CD4-positive, CD25-positive, alpha-beta regulatory T cell (primary cell): Measurements from ENCODE around the gene ATP8B1. TPM values are rescaled to one million over a fixed set of nuclear protein-coding genes. Genes with fewer than 3 reads are reported as not detected.
A peak's percentile ranks its signal among the peaks of the same experiment; 100 is the strongest.
"Not testable (repeated sequence)": the region's sequence is repeated elsewhere in the genome, so short reads cannot be mapped to it uniquely, and the experiment has no call there.

Source experiments
- ATAC-seq, 2 donors: fragments of 150-1000 bp; cut with Tn5 transposase; one replicate each; pipeline ENCODE4 v1.10.0; 2021; ENCODE audit warnings: low read depth in 2 of 2, moderate number of reproducible peaks in 2 of 2, moderate library complexity in 1 of 2
- DNase-seq, 3 donors: peaks; one replicate each; pipeline versions ENCODE4 v3.0.0 to v3.0.0-alpha.2; 2012 to 2022; ENCODE audit warnings: mixed read lengths in 1 of 3
- H3K27ac ChIP-seq: one replicate; pipeline ENCODE4 v1.7.0; 2013; ENCODE audit warnings: mild to moderate bottlenecking, low read length; ENCODE audit not compliant: insufficient read depth, poor library complexity, severe bottlenecking
- H3K27me3 ChIP-seq: one replicate; pipeline ENCODE4 v1.7.0; 2013; ENCODE audit warnings: low read length; ENCODE audit not compliant: control insufficient read depth, insufficient read depth
- H3K36me3 ChIP-seq: one replicate; pipeline ENCODE4 v1.7.0; 2013; ENCODE audit warnings: mild to moderate bottlenecking, low read length, moderate library complexity; ENCODE audit not compliant: control insufficient read depth, insufficient read depth
- H3K4me1 ChIP-seq: 2 replicates; pipeline ENCODE4 v1.7.0; 2013; ENCODE audit warnings: mild to moderate bottlenecking, low read length; ENCODE audit not compliant: insufficient read depth, control insufficient read depth, poor library complexity, severe bottlenecking
- H3K4me3 ChIP-seq: one replicate; pipeline ENCODE4 v1.7.0; 2013; ENCODE audit warnings: low read depth, mild to moderate bottlenecking, low read length, moderate library complexity
- H3K9me3 ChIP-seq, 2 experiments: 1 replicate in 1 of 2; 2 replicates in 1 of 2; pipeline ENCODE4 v1.7.0; 2013; ENCODE audit warnings: low read length in 2 of 2, mild to moderate bottlenecking in 1 of 2, moderate library complexity in 1 of 2; ENCODE audit not compliant: control insufficient read depth in 2 of 2
- H3K27ac Mint-ChIP-seq, 3 donors: one replicate each; pipeline ENCODE4 v1.8.0; 2020 to 2022; ENCODE audit warnings: mild to moderate bottlenecking in 3 of 3, mixed read lengths in 3 of 3, moderate library complexity in 2 of 3
- H3K27me3 Mint-ChIP-seq: one replicate; pipeline ENCODE4 v1.8.0; 2022; ENCODE audit warnings: mild to moderate bottlenecking, mixed read lengths
- H3K36me3 Mint-ChIP-seq: one replicate; pipeline ENCODE4 v1.8.0; 2020; ENCODE audit warnings: mixed read lengths
- H3K4me1 Mint-ChIP-seq, 4 donors: one replicate each; pipeline ENCODE4 v1.8.0; 2020 to 2022; ENCODE audit warnings: mixed read lengths in 4 of 4, mild to moderate bottlenecking in 1 of 4
- H3K4me3 Mint-ChIP-seq, 4 donors: one replicate each; pipeline ENCODE4 v1.8.0; 2020 to 2022; ENCODE audit warnings: mild to moderate bottlenecking in 4 of 4, mixed read lengths in 4 of 4, moderate library complexity in 3 of 4
- H3K9me3 Mint-ChIP-seq, 7 donors: one replicate each; pipeline ENCODE4 v1.8.0; 2020 to 2022; ENCODE audit warnings: mixed read lengths in 7 of 7, mild to moderate bottlenecking in 3 of 7, moderate library complexity in 2 of 7
- polyA plus RNA-seq, 4 donors: library from polyadenylated mRNA; unstranded; fragments of 300-500 nt; fragmentation: Illumina TruSeq; gene quantifications; one replicate each; pipeline ENCODE4 v1.2.3, GENCODE V29; 2021
- total RNA-seq: library from RNA; stranded (reverse); gene quantifications from one replicate; pipeline ENCODE4 v1.2.3, GENCODE V29; 2022

The ATP8B1 gene
- total and polyA plus RNA-seq, 5 donors from 2014 or later: 0.20 TPM; not detected in 4

GRCh38 chr18:57648414-57648813 lies 154.7 kb downstream of the ATP8B1 start:
- no peaks in the 10 kb centered on the region for H3K9me3 ChIP-seq
- no peak overlapping the region for H3K27ac Mint-ChIP-seq
- ATAC-seq (no peak), DNase-seq (no peak)
- H3K4me1 Mint-ChIP-seq: peaks cover 5 to 31% (median 20%) of the 10 kb centered on the region in 4 donors
- H3K27ac ChIP-seq: no peak overlapping the region
- H3K36me3 Mint-ChIP-seq: peaks cover 21% of the 10 kb centered on the region
- H3K27me3 ChIP-seq: no peaks in the 10 kb centered on the region
- H3K9me3 Mint-ChIP-seq: peaks cover 0 to 2% (median 0%) of the 10 kb centered on the region in 7 donors
- H3K36me3 ChIP-seq: no peaks in the 10 kb centered on the region
- peaks cover 5% of the 10 kb centered on the region for H3K4me1 ChIP-seq
- H3K4me3 Mint-ChIP-seq: no peak overlapping the region
- no peaks in the 10 kb centered on the region for H3K27me3 Mint-ChIP-seq
- H3K4me3 ChIP-seq: no peak overlapping the region

DNA sequence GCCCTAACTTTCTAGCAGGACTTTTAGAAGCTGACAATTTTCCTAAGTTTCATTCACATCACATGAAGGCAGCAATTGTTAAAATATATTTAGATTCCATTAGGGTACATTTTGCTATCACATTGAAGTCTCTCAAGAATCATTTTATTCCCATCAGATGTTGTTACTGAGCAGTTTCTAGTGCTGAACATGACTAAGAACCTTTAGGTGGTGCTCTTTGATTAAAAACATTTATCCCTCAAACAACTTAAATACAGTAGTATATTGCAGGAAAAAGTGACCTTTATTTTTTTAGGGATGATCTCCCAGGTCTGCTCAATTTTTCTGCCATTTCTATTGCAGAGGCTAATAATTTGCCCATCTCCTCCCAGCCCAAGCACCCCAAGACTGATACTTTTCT lies 158.6 kb downstream of the ATP8B1 start:
- H3K27ac Mint-ChIP-seq: peak overlapping the region in 1 of 3 donors; percentile 64

DNA sequence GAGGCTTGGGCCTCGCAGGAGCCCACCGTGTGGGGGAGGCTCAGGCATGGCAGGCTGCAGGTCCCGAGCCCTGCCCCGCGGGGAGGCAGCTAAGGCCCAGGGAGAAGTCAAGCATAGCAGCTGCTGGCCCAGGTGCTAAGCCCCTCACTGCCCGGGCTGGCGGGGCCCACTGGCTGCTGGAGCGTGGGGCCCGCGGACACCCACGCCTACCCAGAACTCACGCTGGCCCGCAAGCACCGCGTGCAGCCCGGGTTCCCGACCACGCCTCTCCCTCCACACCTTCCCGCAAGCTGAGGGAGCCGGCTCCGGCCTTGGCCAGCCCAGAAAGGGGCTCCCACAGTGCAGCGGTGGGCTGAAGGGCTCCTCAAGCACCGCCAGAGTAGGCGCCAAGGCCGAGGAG lies 159.4 kb downstream of the ATP8B1 start:
- H3K4me3 ChIP-seq, ATAC-seq, H3K27me3 ChIP-seq, H3K27me3 Mint-ChIP-seq, H3K9me3 ChIP-seq, H3K27ac ChIP-seq, H3K9me3 Mint-ChIP-seq, H3K4me3 Mint-ChIP-seq, H3K4me1 ChIP-seq, DNase-seq, H3K27ac Mint-ChIP-seq, H3K36me3 ChIP-seq: not testable (repeated sequence)
- peaks cover 5 to 23% (median 17%) of the 10 kb centered on the region in 4 donors for H3K4me1 Mint-ChIP-seq
- peaks cover 32% of the 10 kb centered on the region for H3K36me3 Mint-ChIP-seq

More for the DNA sequence above, 158.6 kb downstream of the ATP8B1 start:
- Mint-ChIP-seq H3K9me3 (peaks cover 0 to 2% (median 0%) of the 10 kb centered on the region in 7 donors), H3K4me3 (peak overlapping the region in 1 of 4 donors; percentile 47), H3K36me3 (peaks cover 32% of the 10 kb centered on the region), H3K27me3 (no peaks in the 10 kb centered on the region), H3K4me1 (peaks cover 5 to 29% (median 21%) of the 10 kb centered on the region in 4 donors)
- ATAC-seq (no peak), DNase-seq (no peak)
- H3K9me3 ChIP-seq: no peaks in the 10 kb centered on the region
- H3K27ac ChIP-seq: no peak overlapping the region
- H3K4me3 ChIP-seq: no peak overlapping the region
- H3K27me3 ChIP-seq: no peaks in the 10 kb centered on the region
- peaks cover 4% of the 10 kb centered on the region for H3K36me3 ChIP-seq
- H3K4me1 ChIP-seq: peaks cover 4% of the 10 kb centered on the region

DNA sequence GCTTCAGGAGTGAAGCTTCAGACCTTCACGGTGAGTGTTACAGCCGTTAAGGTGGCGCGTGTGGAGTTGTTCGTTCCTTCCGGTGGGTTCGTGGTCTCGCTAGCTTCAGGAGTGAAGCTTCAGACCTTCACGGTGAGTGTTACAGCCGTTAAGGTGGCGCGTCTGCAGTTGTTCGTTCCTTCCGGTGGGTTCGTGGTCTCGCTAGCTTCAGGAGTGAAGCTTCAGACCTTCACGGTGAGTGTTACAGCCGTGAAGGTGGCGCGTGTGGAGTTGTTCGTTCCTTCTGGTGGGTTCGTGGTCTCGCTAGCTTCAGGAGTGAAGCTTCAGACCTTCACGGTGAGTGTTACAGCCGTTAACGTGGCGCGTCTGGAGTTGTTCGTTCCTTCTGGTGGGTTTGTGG lies 160.7 kb downstream of the ATP8B1 start:
- not testable (repeated sequence) for H3K36me3 ChIP-seq, H3K27me3 Mint-ChIP-seq, H3K27ac ChIP-seq, H3K4me3 ChIP-seq, ATAC-seq, H3K27ac Mint-ChIP-seq, H3K9me3 ChIP-seq, H3K27me3 ChIP-seq, H3K4me1 ChIP-seq, H3K4me3 Mint-ChIP-seq, DNase-seq, H3K9me3 Mint-ChIP-seq
- Mint-ChIP-seq H3K4me1 (peaks cover 5 to 23% (median 18%) of the 10 kb centered on the region in 4 donors), H3K36me3 (peaks cover 32% of the 10 kb centered on the region)

GRCh38 chr18:57640749-57641148 lies 162.4 kb downstream of the ATP8B1 start:
- Histone ChIP-seq H3K4me1 (no peaks in the 10 kb centered on the region), H3K36me3 (peaks cover 4% of the 10 kb centered on the region), H3K27me3 (no peaks in the 10 kb centered on the region), H3K9me3 (no peaks in the 10 kb centered on the region), H3K27ac (no peak overlapping the region), H3K4me3 (no peak overlapping the region)
- peaks cover 0 to 2% (median 0%) of the 10 kb centered on the region in 7 donors for H3K9me3 Mint-ChIP-seq
- H3K36me3 Mint-ChIP-seq: peaks cover 26% of the 10 kb centered on the region
- no peak for DNase-seq
- H3K27ac Mint-ChIP-seq: no peak overlapping the region
- H3K27me3 Mint-ChIP-seq: no peaks in the 10 kb centered on the region
- H3K4me3 Mint-ChIP-seq: no peak overlapping the region
- ATAC-seq: no peak
- peaks cover 0 to 14% (median 14%) of the 10 kb centered on the region in 4 donors for H3K4me1 Mint-ChIP-seq

- H3K9me3 ChIP-seq: no peaks in the 10 kb centered on the region
- Mint-ChIP-seq H3K36me3 (peaks cover 28% of the 10 kb centered on the region), H3K4me1 (peaks cover 4 to 16% (median 14%) of the 10 kb centered on the region in 4 donors), H3K27me3 (no peaks in the 10 kb centered on the region), H3K4me3 (no peak overlapping the region), H3K27ac (peak overlapping the region in 1 of 3 donors; percentile 36), H3K9me3 (peaks cover 0 to 2% (median 0%) of the 10 kb centered on the region in 7 donors)
- no peak overlapping the region for H3K27ac ChIP-seq
- DNase-seq (no peak), ATAC-seq (no peak)
- peaks cover 4% of the 10 kb centered on the region for H3K36me3 ChIP-seq
- no peaks in the 10 kb centered on the region for H3K4me1 ChIP-seq
- H3K27me3 ChIP-seq: no peaks in the 10 kb centered on the region
- H3K4me3 ChIP-seq: no peak overlapping the region
Observed at GRCh38 chr18:57640236-57640635, 162.9 kb downstream of the ATP8B1 start.

DNA sequence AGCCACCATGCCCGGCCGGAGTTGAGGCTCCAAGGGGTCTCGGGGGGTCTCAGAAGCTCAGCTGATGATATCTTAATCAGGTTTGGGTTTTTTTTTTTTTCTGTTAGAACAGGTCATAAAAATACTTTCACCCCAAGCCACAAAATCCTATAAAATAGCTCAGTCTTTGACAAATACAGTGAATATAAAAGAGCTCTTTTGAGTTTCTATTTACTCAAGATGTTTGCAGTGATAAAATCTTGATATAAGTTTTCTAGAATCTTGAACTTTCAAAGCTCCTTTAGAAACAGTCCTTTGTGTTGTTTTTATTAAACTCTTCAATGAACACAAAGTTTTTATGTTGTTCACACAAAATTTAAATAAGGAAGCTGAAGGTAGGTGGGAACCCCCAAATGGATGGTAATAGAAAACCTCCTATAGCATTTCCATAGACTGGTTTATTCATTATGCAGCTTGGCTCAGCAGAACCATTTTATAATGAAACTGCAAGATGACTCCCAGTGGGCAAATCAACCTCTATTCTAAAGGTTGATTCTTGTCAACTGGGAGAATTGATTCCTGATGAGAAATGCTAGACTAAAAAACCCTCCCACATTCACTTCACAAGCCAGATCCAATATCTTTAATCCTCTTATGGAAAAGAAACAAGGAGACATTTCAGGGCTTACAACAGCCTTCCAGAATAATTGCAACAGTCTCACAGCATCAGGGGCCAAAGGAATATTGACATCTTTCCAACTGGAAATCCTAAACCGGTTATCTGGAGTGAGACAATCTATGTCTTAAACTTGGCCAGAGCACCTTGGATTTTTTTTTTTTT lies 167.9 kb downstream of the ATP8B1 start:
- Mint-ChIP-seq H3K27me3 (no peaks in the 10 kb centered on the region), H3K4me1 (peaks cover 6 to 20% (median 14%) of the 10 kb centered on the region in 4 donors), H3K4me3 (peak overlapping the region in 1 of 4 donors; percentile 87), H3K9me3 (no peaks in the 10 kb centered on the region), H3K36me3 (peaks cover 12% of the 10 kb centered on the region), H3K27ac (no peak overlapping the region)
- Histone ChIP-seq H3K27me3 (no peaks in the 10 kb centered on the region), H3K4me3 (no peak overlapping the region), H3K4me1 (peaks cover 14% of the 10 kb centered on the region), H3K9me3 (no peaks in the 10 kb centered on the region), H3K27ac (no peak overlapping the region), H3K36me3 (no peaks in the 10 kb centered on the region)
- no peak for DNase-seq
- no peak for ATAC-seq

- Histone ChIP-seq H3K27ac (no peak overlapping the region), H3K9me3 (no peaks in the 10 kb centered on the region), H3K27me3 (no peaks in the 10 kb centered on the region), H3K36me3 (no peaks in the 10 kb centered on the region), H3K4me3 (peak overlapping the region; percentile 88), H3K4me1 (peaks cover 20% of the 10 kb centered on the region)
- Mint-ChIP-seq H3K4me1 (peaks cover 9 to 24% (median 18%) of the 10 kb centered on the region in 4 donors), H3K27ac (peak overlapping the region in 1 of 3 donors; percentile 60), H3K4me3 (peak overlapping the region; percentile 1 to 98 (median 84)), H3K27me3 (peaks cover 4% of the 10 kb centered on the region), H3K36me3 (peaks cover 15% of the 10 kb centered on the region), H3K9me3 (no peaks in the 10 kb centered on the region)
- ATAC-seq (no peak), DNase-seq (no peak)
Observed at GRCh38 chr18:57631697-57632096, 171.4 kb downstream of the ATP8B1 start.
